OCI-LY3 (cell line): ENCODE data around the gene CYTH4.

Experiments
- CTCF ChIP-seq: fragments of 200-600, 300-600 bp; sonication (generic); IDR thresholded peaks from 2 replicates; pipeline ENCODE4 v1.5.1; 2014; ENCODE audit warnings: antibody characterized with exemption, low read length, low read depth
- EZH2phosphoT487 ChIP-seq: fragments of 200-600 bp; shearing (Covaris generic); IDR thresholded peaks from 2 replicates; pipeline ENCODE4 v1.6.1; 2018; ENCODE audit warnings: antibody characterized with exemption, mixed run types, low read depth

GRCh38 chr22:37292641-37293040 is 10.3 kb downstream of the CYTH4 start:
- TF ChIP-seq EZH2phosphoT487, result no peak
- TF ChIP-seq CTCF, result no peak
